Suprapubic skin (tissue), 4 donors: ENCODE data around the gene SLC22A1. TPM values are rescaled to one million over a fixed set of nuclear protein-coding genes. Genes with fewer than 3 reads are reported as not detected.
"Not testable (repeated sequence)": the region's sequence is repeated elsewhere in the genome, so short reads cannot be mapped to it uniquely, and the experiment has no call there.

Experiments used
- DNase-seq, 2 donors: peaks; one replicate each; pipeline ENCODE4 v3.0.0-alpha.2; 2019; ENCODE audit warnings: low spot score in 2 of 2
- H3K27ac ChIP-seq: fragments of 200-600 bp; sonication (generic); one replicate; pipeline ENCODE4 v1.5.1; 2019
- H3K27me3 ChIP-seq: fragments of 200-600 bp; sonication (generic); one replicate; pipeline ENCODE4 v1.5.1; 2019
- H3K36me3 ChIP-seq: fragments of 200-600 bp; sonication (generic); one replicate; pipeline ENCODE4 v1.5.1; 2019
- H3K4me1 ChIP-seq: fragments of 200-600 bp; sonication (generic); one replicate; pipeline ENCODE4 v1.5.1; 2019
- H3K4me3 ChIP-seq: fragments of 200-600 bp; sonication (generic); one replicate; pipeline ENCODE4 v1.5.1; 2019; ENCODE audit warnings: mild to moderate bottlenecking
- H3K9me3 ChIP-seq: fragments of 200-600 bp; sonication (generic); one replicate; pipeline ENCODE4 v1.5.1; 2019
- EP300 ChIP-seq: sonication (generic); formaldehyde crosslinking; IDR thresholded peaks from one replicate; pipeline ENCODE4 v1.6.1; 2017; ENCODE audit warnings: antibody characterized with exemption
- POLR2A ChIP-seq, 2 donors: fragments of 450-650 bp; IDR thresholded peaks; one replicate each; pipeline ENCODE4 v1.6.1; 2017; ENCODE audit warnings: antibody characterized with exemption in 2 of 2, mild to moderate bottlenecking in 2 of 2, moderate library complexity in 2 of 2
- POLR2AphosphoS5 ChIP-seq, 3 donors: sonication (generic); formaldehyde crosslinking; IDR thresholded peaks; one replicate each; pipeline ENCODE4 v1.6.1; 2017; ENCODE audit warnings: antibody characterized with exemption in 3 of 3
- WGBS: methylation state at CpG from one replicate; pipeline ENCODE4 v1.1.5; 2018; 5-methylcytosine and 5-hydroxymethylcytosine counted together
- total RNA-seq, 4 donors: library from RNA; depleted of rRNA; stranded (reverse); fragments of >200 nt; gene quantifications; one replicate each; pipeline ENCODE4 v1.1.0, GENCODE V29; 2016
- TF ChIP-seq, protein P1 (sequence below), 2 donors: fragments of 200-600 bp in 1 of 2; fragments of 450-650 bp in 1 of 2; sonication (generic) in 1 of 2; IDR thresholded peaks; one replicate each; pipeline ENCODE4 v1.5.1; 2016 to 2019; ENCODE audit warnings: antibody characterized with exemption in 2 of 2, mild to moderate bottlenecking in 1 of 2, moderate library complexity in 1 of 2

SLC22A1 gene
- total RNA-seq, 4 donors from 2014 or later, result 0.26 to 3.9 (median 3.3) TPM; not detected in 1

DNA sequence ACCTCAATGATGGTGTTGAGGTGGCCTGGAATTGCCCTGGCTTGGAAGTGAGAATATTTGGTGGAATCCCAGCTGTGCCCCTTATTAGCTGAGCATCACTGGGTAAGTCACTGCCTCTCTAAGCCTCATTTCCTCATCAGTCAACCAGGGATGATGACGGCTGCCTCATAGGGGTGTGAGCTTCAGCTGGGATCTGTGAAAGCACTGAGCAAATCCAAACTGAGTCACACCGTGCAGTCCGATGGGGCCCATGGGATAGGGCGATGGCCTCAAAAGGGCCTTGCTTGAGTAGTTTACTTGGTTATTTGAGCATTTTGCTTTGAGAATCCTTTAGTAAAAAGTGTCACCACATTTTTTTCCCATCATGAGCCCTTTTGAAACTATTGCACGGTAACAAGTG, 1.1 kb downstream of the SLC22A1 start:
- H3K27ac ChIP-seq, result no peak overlapping the region
- H3K4me3 ChIP-seq, result no peak overlapping the region
- H3K9me3 ChIP-seq, result no peaks in the 10 kb centered on the region
- H3K4me1 ChIP-seq, result no peaks in the 10 kb centered on the region
- no peaks in the 10 kb centered on the region for H3K27me3 ChIP-seq
- 96% methylated on average over 3 of the region's 5 CpGs for WGBS
- TF ChIP-seq EP300 (no peak), POLR2AphosphoS5 (IDR thresholded peaks at IDR 0.05) (no peak), POLR2A (IDR thresholded peaks at IDR 0.05) (no peak)
- TF ChIP-seq, protein P1, sequence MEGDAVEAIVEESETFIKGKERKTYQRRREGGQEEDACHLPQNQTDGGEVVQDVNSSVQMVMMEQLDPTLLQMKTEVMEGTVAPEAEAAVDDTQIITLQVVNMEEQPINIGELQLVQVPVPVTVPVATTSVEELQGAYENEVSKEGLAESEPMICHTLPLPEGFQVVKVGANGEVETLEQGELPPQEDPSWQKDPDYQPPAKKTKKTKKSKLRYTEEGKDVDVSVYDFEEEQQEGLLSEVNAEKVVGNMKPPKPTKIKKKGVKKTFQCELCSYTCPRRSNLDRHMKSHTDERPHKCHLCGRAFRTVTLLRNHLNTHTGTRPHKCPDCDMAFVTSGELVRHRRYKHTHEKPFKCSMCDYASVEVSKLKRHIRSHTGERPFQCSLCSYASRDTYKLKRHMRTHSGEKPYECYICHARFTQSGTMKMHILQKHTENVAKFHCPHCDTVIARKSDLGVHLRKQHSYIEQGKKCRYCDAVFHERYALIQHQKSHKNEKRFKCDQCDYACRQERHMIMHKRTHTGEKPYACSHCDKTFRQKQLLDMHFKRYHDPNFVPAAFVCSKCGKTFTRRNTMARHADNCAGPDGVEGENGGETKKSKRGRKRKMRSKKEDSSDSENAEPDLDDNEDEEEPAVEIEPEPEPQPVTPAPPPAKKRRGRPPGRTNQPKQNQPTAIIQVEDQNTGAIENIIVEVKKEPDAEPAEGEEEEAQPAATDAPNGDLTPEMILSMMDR (IDR thresholded peaks at IDR 0.05), result no peak
- DNase-seq, result no peak
- H3K36me3 ChIP-seq, result no peaks in the 10 kb centered on the region

DNA sequence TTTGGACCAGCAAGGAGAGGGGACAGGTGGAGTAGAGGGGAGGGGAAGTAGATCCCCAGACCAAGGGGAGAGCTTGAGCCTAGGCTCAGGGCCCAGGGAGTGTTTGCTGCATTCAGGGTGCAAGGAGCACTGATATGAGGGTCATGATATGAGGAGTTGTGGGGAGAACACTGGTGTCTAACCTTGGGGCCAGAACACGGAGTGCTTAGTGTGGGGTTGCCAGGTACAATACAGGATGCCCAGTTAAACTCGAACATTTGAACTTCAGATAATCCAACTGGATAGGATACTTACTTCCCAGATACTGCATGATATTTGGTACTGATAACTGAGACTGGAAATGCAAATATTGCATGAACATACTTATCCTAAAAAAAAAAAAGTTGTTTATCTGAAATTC, 2.4 kb downstream of the SLC22A1 start:
- H3K27ac ChIP-seq, result no peak overlapping the region
- TF ChIP-seq EP300, result no peak
- no peak for TF ChIP-seq POLR2AphosphoS5 (IDR thresholded peaks at IDR 0.05)
- no peak for TF ChIP-seq POLR2A (IDR thresholded peaks at IDR 0.05)
- TF ChIP-seq, protein P1 (IDR thresholded peaks at IDR 0.05), result no peak
- 97% methylated on average over 2 of the region's 2 CpGs for WGBS
- H3K9me3 ChIP-seq, result no peaks in the 10 kb centered on the region
- no peak for DNase-seq
- H3K4me3 ChIP-seq, result no peak overlapping the region
- H3K27me3 ChIP-seq, result no peaks in the 10 kb centered on the region
- H3K4me1 ChIP-seq, result no peaks in the 10 kb centered on the region
- no peaks in the 10 kb centered on the region for H3K36me3 ChIP-seq

DNA sequence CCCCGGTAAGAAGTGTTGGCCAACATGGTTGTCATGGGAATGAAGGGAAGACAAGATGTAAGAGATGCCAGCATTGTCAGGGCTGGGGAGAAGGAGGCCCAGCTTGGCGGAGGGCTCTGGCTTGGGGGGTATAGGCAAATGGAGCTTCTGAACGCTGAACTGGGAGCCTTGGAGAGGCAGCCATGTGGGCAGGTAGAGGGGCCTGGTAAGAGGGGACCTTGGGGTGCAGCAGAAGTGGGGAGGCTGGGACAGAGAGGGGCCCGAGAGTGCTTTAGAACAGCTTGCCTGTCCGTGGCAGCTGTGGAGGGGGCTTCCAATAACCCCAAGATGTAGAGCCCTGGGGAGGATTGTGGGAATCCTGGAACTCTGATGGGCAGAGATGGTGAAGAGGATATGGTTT, 3.0 kb downstream of the SLC22A1 start:
- 96% methylated on average over 5 of the region's 5 CpGs for WGBS

DNA sequence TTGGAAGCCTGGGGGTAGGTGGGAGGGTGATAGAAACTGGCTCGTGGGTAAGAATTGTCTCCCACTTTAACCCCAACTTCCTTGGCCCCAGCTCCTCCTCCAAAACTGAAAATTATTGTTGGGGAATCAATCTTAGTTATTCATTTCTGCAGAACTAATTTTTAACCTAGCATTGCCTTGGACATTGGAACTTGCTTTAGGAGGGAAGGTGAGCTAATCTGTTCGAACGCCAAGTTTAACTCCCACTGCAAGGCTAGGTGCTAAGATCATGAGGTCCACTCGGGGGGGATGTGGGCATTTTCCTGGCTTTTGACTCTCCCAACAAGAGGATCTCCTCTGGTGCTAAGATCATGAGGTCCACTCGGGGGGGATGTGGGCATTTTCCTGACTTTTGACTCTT, 3.5 kb downstream of the SLC22A1 start:
- WGBS, result 92% methylated on average over 5 of the region's 5 CpGs

More for the DNA sequence above, 3.0 kb downstream of the SLC22A1 start:
- Histone ChIP-seq H3K4me1 (no peaks in the 10 kb centered on the region), H3K9me3 (no peaks in the 10 kb centered on the region), H3K27me3 (no peaks in the 10 kb centered on the region), H3K27ac (no peak overlapping the region), H3K4me3 (no peak overlapping the region), H3K36me3 (no peaks in the 10 kb centered on the region)
- DNase-seq, result no peak
- TF ChIP-seq EP300 (no peak), POLR2A (IDR thresholded peaks at IDR 0.05) (no peak), POLR2AphosphoS5 (IDR thresholded peaks at IDR 0.05) (no peak)
- TF ChIP-seq, protein P1 (IDR thresholded peaks at IDR 0.05), result no peak

DNA sequence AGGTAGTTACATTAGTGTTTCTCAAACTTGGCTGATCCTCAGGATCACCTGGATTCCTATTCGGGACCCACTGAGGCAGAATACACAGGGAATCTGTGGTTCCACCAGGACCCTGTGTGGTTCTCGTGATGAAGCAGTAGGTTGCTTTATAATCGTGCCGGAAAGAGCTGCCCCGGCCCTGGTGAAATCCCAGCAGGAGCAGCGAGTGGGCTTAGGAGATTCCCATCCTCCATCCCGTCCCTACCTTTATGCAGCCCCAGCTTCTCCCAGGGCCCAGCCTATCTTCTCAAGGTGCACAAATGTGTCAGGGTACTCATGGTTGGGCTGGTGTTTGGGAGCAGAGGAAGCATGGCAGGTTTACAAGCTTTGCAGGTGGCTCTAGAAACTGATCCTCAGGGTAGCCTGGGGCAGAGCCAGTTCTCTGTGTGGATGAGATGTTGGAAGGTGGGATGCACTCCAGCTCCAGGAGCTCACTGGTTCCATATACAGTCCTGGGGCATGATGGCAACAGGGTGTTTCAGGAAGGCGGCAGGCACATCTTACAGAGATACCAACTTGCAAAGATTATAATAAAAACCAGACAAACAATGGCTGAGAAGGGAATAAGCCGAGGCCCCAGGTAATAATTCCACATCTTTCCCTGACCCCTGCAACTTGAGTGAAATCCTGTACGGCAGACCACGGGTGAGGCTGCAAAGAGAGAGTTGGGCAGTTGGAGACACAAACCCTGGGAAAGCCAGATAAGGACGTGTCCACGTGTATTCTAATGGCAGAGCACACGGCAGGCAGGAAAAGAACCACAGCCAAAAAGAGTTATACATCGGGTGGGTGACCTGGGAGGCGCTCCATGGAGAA, 5.9 kb downstream of the SLC22A1 start:
- Histone ChIP-seq H3K27ac (no peak overlapping the region), H3K9me3 (no peaks in the 10 kb centered on the region), H3K4me3 (no peak overlapping the region), H3K36me3 (no peaks in the 10 kb centered on the region), H3K27me3 (no peaks in the 10 kb centered on the region), H3K4me1 (no peaks in the 10 kb centered on the region)
- DNase-seq, result no peak
- TF ChIP-seq POLR2A (IDR thresholded peaks at IDR 0.05) (no peak), EP300 (no peak), POLR2AphosphoS5 (IDR thresholded peaks at IDR 0.05) (no peak)
- TF ChIP-seq, protein P1 (IDR thresholded peaks at IDR 0.05), result no peak
- WGBS, result 94% methylated on average over 11 of the region's 16 CpGs

More for the DNA sequence above, 3.5 kb downstream of the SLC22A1 start:
- H3K4me3 ChIP-seq, H3K9me3 ChIP-seq, H3K27ac ChIP-seq, H3K4me1 ChIP-seq, H3K36me3 ChIP-seq, DNase-seq, H3K27me3 ChIP-seq: not testable (repeated sequence)
